HT1080 (cell line): ENCODE data around the gene GRID2IP. TPM values are rescaled to one million over a fixed set of nuclear protein-coding genes. Genes with fewer than 3 reads are reported as not detected.
"Not testable (repeated sequence)": the region's sequence is repeated elsewhere in the genome, so short reads cannot be mapped to it uniquely, and the experiment has no call there.

Experiments
- DNase-seq: peaks from one replicate; pipeline ENCODE4 v3.0.0-alpha.2; 2015; ENCODE audit warnings: low read depth
- polyA plus RNA-seq, 2 experiments: library from polyadenylated mRNA; depleted of rRNA; stranded (reverse); fragments of >200 nt; gene quantifications; 2 replicates each; pipeline ENCODE4 v1.2.3, GENCODE V29; 2015
- total RNA-seq: library from RNA; depleted of rRNA; stranded (reverse); fragments of >200 nt; shearing (Covaris generic); gene quantifications from 2 replicates; pipeline ENCODE4 v1.2.3, GENCODE V29; 2014; rRNA removed

GRID2IP gene
- total RNA-seq, result not detected in 2 replicates
- not detected in 2 replicates for polyA plus RNA-seq (2015; cell fraction: cytosol; rRNA removed)
- not detected in 2 replicates for polyA plus RNA-seq (2015; cell fraction: nucleus; rRNA removed)

DNA sequence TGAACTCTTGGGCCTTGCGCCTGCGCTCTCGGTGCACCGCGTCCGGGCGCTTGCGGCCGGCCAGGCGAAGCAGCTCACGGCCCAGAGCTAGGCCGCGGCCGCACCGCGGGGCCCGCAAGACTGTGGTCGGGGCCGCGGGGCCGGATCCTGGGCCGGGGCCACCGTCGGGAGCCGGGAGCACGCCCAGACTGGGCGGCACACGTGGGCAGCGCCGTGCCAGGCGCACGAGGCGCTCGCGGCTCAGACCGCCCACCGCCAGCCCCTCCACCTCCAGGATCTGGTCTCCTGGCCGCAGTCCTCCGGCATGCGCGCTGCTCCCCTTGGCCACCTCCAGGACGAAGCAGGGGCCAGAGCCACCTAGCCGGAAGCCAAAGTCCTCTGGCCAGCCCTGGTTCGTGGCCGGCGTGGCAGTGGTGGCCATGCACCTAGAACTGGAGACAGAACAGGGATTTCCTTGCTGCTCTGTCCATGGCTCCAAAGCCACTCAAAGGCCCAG lies at the start of gene GRID2IP:
TSS of gene GRID2IP (minus strand) at position 446 of the 496 bp plus-strand sequence. CDS start at position 421, 25 bp downstream.
- DNase-seq, result no peak

DNA sequence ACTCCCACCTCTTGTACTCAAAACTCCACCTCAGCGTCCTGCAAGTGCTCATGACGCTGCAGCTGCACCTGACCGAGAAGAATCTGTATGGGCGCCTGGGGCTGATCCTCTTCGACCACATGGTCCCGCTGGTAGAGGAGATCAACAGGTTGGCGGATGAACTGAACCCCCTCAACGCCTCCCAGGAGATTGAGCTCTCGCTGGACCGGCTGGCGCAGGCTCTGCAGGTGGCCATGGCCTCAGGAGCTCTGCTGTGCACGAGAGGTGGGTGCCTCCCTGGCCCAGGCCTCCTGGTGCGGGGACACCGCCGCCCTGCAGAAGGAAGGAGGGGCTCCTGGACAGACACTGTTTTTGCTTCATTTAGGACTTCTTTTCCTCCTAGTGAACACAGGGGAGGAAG lies 48.8 kb upstream of the GRID2IP start:
- no peak for DNase-seq

- DNase-seq, result peak; percentile 19
Observed at GRCh38 chr7:6590645-6591110, 39.4 kb upstream of the GRID2IP start.

DNA sequence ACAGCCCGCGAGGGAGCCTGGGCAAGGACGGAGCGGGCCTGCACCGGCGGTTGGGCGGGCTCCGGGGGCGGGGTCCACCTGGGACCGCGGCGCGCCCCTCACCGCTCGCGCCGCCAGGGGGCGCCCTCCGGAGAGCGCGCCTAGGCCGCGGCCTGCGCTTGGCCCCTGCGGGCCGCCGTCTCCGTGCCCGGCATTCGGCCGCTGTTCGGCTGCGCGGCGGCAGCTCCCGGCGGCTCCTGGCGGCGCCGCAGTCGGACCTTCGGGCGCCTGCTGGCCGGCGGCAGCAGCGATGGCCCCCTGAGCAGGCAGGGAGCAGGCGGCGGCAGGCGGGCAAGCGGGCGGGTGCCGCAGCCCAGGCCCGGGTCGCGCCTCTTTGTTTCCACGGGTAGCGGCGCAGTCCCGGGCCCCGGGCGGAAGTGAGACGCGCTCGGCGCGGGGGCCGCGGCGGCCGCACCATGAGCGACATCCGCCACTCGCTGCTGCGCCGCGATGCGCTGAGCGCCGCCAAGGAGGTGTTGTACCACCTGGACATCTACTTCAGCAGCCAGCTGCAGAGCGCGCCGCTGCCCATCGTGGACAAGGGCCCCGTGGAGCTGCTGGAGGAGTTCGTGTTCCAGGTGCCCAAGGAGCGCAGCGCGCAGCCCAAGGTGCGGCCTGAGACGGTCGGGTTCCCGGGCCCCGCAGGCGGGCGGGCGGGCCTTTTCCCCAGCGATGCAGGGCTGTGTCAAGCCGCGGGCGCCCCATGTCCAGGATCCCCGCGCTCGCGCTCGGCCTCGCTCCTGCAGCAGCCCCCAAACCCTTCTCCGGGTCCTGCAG lies 38.8 kb upstream of the GRID2IP start, which contains the start of gene INTS15:
TSS of gene INTS15 (plus strand) at position 193 of the 816 bp plus-strand sequence. CDS start at position 456, 263 bp downstream.
- DNase-seq, result peak; percentile 49

- DNase-seq, result no peak
Observed at GRCh38 chr7:6589151-6589828, 38.0 kb upstream of the GRID2IP start.

DNA sequence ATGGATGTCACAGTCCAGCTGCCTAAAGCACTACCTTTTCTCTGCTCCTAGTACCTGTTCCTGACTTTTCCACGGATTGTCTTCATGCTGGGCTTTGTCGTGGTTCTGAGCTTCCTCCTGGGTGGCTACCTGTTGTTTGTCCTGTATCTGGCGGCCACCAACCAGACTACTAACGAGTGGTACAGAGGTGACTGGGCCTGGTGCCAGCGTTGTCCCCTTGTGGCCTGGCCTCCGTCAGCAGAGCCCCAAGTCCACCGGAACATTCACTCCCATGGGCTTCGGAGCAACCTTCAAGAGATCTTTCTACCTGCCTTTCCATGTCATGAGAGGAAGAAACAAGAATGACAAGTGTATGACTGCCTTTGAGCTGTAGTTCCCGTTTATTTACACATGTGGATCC lies 37.3 kb upstream of the GRID2IP start:
- no peak for DNase-seq

GRCh38 chr7:6585746-6586432 lies 34.6 kb upstream of the GRID2IP start:
- not testable (repeated sequence) for DNase-seq

DNA sequence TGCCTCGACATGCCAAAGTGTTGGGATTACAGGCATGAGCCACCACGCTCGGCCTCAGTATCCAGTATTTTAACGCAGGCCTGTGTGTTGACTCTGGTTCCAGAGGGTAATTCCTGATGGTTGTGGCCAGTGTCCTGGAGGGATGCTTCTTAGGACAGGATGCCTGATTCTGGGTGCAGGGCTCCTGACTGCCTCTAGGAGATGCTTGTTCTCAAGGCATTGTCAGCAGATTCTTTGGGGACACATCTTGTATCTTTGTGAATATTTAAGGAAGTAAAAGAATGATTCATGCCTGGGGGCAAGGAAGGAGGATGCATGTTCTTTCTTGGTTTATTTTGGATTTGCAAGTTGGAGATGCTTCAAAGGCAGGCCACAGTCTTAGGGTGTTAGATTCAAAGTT lies 28.2 kb upstream of the GRID2IP start:
- no peak for DNase-seq

DNA sequence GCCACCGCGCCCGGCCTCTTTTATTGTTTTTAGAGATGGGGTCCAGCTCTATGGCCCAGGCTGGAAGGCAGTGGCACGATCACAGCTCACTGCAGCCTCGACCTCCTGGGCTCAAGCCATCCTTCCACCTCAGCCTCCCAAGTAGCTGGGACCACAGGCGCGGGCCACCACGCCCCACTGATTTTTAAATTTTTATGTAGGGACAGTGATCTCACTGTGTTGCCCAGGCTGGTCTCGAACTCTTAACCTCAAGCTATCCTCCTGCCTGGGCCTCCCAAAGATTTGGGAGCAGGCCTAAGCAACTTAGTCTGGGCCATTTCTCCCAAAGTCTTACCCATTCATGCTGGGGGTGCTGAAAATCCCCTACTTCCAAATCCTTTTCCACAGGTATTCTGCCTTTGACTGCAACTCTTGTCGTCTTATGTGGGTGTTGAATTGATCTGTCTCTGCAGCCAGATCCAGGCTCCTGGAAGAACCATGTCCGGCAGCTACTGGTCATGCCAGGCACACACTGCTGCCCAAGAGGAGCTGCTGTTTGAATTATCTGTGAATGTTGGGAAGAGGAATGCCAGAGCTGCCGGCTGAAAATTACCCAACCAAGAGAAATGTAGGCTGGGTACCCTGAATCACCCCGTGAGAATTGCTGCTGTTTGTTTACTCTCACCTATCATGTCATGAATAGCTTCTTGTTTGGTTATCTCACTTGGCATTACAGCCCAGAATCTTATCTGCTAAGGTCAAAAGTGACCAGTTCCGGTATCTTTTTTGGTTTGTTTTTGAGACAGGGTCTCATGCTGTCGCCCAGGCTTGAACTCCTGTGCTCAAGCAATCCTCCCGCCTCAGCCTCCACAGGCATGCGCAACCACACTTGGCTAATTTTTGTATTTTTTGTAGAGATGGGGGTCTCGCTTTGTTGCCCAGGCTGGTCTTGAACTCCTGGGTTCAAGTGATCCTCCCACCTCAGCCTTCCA lies 27.1 kb upstream of the GRID2IP start:
- no peak for DNase-seq

DNA sequence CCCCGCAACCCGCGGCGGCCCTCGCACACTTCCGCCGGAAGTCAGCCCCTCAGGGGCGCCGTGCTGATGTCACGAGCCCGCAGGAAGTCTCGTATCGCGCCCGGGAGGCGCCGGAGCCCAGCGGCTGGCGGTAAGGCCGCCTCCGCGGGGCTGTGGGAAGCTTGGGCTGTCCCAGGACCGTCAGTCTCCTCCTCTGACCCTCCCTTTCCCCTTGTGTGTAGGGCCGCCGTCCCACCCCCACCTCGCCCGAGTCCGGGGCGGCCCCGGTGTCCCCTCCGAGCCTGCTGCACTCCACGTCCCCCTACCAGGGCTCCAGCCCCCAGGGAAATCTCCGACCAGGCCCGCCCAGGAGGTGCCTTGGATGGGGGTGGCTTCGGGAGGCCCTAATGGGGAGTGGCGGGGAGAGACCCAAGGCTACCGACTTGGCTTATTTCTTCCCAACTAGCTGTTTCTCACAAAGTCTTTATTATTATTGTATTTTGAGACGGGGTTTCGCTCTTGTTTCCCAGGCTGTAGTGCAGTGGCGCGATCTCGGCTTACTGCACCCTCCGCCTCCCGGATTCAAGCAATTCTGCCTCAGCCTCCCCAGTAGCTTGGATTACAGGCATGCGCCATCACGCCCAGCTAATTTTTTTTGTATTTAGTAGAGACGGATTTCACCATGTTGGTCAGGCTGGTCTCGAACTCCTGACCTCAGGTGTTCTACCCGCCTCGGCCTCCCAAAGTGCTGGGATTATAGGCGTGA lies 26.3 kb upstream of the GRID2IP start, which contains the start of gene ZDHHC4:
TSS of gene ZDHHC4 (plus strand) at position 86 of the 745 bp plus-strand sequence. CDS start 3,108 bp downstream, outside the sequence.
- DNase-seq, result peak; percentile 81

DNA sequence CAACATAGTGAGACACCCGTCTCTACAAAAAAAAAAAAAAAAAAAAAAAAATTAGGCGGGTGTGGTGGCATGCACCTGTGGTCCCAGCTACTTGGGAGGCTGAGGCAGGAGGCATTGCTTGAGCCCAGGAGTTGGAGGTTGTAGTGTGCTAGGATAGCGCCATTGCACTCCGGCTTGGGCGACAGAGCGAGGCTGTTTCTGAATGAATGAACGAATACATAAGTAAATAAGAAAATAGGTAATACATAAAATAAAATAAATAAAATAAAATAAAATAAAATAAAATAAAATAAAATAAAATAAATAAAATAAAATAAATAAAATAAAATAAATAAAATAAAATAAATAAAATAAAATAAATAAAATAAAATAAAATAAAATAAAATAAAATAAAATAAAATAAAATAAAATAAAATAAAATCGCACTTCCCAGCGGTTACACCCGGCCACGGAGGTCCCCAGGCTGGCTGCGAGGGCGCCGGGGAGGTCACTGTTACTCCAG lies 25.7 kb upstream of the GRID2IP start:
- not testable (repeated sequence) for DNase-seq

GRCh38 chr7:6576024-6576866 lies 25.0 kb upstream of the GRID2IP start:
- no peak for DNase-seq

GRCh38 chr7:6575281-6576023 lies 24.2 kb upstream of the GRID2IP start:
- no peak for DNase-seq

GRCh38 chr7:6571160-6571779 lies 20.0 kb upstream of the GRID2IP start:
- DNase-seq, result no peak

GRCh38 chr7:6567886-6568285 lies 16.6 kb upstream of the GRID2IP start:
- no peak for DNase-seq

DNA sequence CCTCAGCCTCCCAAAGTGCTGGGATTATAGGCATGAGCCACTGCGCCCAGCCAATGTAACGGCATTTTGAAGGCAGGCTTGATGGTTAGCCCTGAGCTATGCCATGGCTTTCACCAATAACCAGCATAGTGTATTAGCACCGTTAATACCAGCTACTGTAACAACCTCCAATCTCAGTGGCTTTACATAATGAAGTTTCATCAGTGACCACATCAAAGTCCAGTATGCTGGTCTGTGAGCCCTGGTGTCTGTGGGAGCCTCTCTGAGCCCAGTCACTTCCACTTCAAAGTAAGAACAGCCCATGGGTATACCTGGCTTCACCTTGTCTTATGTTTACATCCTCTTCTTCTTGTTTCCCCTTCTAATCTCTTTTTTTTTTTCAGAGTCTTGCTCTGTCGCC lies 14.4 kb upstream of the GRID2IP start:
- DNase-seq, result no peak
